Mammary epithelial cell (primary cell): ENCODE measurements around the gene MAGOHB.

Source experiments
- CTCF ChIP-seq, 2 donors: IDR thresholded peaks in 1 of 2; conservative IDR thresholded peaks in 1 of 2; 2 replicates each; pipeline ENCODE4 v1.5.1; 2011 to 2012; ENCODE audit warnings: inconsistent platforms in 2 of 2, low read length in 2 of 2, mild to moderate bottlenecking in 2 of 2, control low read depth in 1 of 2, low read depth in 1 of 2; ENCODE audit not compliant: insufficient read depth in 1 of 2; ENCODE audit errors: extremely low read depth in 1 of 2
- EZH2 ChIP-seq: IDR thresholded peaks from 2 replicates; pipeline ENCODE4 v1.6.1; 2012; ENCODE audit warnings: low read length, inconsistent platforms, borderline replicate concordance

GRCh38 chr12:10612984-10613348, 443 bp downstream of the MAGOHB start:
- no peak for TF ChIP-seq CTCF (conservative IDR thresholded peaks at IDR 0.05 in 1 of 2, IDR thresholded peaks at IDR 0.05 in 1 of 2; ENCODE audit: extremely low read depth in 1 of 2, insufficient read depth in 1 of 2, low read depth in 1 of 2, low read length in 2 of 2)
- TF ChIP-seq EZH2, result no peak
